NCI-H1105 treated with DMSO at 0.1 percent for 48 hours (cell line): ENCODE data around the gene FCRL2.
"Not testable (repeated sequence)": the region's sequence is repeated elsewhere in the genome, so short reads cannot be mapped to it uniquely, and the experiment has no call there.

Experiments used
- DNase-seq: peaks from one replicate; lab custom pipeline; 2025; lab: John Stamatoyannopoulos, UW

FCRL2 gene

DNA sequence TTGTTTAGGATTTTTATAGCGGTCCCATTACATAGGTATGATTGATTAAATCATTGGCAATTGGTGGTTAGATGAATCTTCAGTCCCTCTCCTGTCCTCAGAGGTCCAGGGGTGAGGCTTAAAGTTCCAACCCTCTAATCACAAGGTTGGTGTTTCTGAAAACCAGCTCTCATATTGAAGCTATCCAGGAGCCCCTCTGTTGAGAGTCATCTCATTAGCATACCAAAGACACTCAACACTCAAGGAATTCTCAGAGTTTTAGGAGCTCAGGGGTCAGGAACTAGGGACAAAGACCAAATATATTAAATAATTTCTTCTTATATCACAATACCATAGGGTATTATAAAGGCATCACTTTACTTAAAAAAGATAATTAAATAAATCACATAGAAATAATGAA lies 23.3 kb downstream of the FCRL2 start:
- DNase-seq, result no peak

DNA sequence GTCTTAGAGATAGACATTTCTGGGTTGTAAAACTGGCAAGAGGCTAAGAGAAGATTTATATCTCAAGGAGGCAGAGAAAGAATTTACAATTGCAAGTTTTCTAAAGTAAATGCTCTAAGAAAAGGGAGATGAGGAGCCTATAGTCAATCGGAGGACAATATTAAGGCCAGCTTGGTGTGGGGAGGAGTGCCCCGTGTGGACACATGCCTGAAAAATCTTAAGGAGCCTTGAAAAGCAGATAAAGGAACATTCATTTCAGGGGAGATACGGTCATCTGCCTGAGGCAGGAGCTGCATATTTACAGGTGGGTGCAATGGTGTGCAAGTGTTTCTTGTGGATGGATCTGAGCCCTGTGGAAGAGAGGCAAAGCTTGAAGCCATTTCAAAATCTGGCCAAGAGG lies 25.6 kb downstream of the FCRL2 start:
- DNase-seq, result no peak

DNA sequence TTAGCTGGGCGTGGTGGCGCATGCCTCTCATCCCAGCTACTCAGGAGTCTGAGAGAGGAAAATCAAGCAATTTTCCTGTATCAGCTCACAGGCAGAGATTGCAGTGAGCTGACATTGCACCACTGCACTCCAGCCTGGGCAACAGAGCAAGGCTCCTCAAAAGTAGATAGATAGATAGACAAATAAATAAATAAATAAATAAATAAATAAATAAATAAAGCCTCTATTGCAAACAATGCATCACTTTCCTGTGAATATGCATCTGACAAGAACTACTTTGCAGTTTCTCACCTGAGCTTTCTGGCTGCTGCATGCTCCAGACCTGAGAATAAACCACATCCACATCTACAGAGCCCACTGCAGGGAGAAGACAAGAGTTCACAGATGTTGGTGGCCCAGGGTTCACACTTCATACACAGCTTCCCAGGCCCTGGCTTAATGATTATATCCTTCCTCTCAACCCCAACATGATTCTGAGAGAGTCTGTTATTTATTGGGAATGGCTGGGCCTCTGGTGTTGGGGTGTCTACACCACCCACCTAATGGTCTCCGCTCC lies 28.6 kb downstream of the FCRL2 start:
- no peak for DNase-seq

DNA sequence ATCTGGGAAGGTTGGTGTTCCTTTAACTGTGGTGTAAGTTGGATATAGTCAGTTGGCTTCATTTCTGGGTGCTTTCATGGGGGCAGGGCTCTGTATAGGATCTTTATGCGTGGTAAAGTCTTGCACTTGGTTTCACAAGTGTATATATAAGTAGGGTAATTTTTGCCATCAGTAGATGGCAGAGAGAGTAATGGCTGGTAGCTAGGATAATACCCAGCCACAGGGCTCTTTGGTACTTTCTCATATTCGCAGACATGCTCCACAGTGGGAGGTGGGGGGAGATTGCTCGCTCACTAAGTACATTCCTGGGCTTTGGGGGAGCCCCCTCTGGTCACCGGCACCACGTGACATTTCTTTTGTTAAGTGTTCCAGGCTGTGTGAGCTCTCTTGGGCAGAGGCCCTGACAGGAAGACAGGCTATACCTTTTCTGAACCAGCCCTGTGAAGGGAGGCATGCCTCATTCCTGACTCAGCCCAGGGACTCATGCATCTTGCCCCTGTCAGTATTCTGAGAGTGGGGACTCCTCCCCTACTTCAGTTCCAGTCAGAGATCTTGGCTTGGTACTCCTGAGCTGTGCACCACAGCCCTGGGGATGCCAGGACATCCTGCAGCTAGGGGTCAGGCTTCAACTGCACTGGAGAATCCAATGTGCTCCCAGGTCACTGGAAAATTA lies 37.6 kb downstream of the FCRL2 start:
- no peak for DNase-seq

DNA sequence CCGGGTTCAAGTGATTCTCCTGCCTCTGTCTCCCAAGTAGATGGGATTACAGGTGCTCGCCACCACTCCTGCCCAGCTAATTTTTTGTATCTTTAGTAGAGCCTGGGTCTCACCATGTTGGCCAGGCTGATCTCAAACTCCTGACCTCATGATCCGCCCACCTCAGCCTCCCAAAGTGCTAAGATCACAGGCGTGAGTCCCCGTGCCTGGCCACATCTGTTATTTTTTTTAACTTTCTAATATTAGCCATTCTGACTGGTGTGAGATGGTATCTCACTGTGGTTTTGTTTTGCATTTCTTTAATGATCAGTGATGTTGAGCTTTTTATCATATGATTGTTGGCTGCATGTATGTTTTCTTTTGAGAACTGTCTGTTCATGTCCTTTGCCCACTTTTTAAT lies 40.9 kb downstream of the FCRL2 start:
- not testable (repeated sequence) for DNase-seq

DNA sequence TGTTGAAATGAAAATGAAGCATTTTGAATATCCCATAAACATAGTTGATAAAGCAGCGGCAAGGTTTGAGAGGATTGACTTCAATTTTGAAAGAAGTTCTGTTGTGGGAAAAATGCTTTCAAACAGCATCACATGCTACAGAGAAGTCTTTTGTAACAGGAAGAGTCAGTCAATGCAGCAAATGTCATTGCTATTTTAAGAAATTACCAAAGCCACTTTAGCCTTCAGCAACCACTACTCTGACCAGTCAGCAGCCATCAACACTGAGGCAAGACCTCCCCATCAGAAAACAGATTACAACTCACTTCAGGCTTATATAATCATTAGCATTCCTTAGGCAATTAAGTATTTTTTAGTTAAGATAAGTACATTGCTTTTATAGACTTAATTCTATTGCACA lies 42.6 kb downstream of the FCRL2 start:
- no peak for DNase-seq

DNA sequence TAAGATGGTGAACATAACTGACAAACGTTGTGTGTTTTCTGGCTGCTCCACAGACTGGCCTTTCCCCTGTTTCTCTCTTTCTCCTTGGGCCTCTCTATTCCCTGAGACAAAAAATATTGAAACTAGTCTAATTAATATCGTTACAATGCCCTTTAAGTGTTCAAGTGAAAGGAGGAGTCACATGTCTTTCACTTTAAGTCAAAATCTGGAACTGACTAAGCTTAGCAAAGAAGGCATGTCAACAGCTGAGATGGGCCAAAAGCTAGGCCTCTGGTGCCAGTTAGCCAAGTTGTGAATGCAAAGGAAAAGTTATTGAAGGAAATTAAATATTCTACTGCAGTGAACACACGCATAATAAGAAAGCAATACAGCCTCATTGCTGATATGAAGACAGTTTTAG lies 44.2 kb downstream of the FCRL2 start:
- no peak for DNase-seq

DNA sequence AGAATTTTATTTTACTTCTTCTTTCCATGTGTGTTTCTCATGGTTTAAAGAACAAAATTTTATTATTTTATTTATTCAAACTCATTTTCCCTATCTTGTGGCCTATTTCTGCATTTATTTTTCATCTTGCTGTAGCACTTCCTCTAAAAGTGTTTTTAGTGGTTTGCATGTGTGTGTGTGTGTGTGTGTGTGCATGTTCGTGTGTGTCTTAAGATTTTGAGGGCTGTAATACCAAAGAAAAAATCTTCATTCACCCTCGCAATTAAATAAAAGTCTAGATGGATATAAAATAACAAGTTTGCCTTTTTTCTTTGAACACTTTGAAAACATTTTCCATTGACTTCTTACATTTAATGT lies 51.7 kb downstream of the FCRL2 start:
- no peak for DNase-seq

DNA sequence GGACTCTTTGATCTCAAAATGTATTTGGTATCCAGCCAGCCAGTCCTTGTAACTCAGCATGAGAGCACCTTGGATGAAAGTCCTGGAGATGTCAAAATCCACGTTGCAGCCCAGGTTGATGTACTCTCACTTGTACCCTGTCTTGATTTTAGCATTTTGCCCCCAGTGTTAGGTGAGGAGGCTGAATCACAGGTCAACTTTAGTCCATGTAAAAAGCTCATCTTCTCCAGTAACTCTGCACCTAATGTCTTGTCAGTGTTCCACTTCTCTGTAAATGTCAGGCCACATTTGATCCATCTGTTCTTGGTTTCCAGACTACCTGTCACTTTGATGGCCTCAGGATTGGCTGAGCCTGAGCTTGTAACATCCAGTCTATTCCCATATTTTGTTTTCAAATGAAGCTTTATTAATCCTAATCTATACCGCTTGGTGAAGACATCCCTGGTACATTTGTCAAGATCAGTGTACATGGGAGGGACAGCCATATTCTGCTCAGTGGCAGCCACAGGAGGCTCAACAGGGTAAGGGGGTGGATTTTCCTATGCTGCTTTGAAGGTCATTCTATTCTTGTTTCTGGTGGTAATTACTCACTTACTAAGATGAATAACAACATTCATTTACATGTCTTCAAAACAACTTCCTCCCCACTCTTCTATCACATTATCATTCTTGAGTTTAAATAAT lies 52.3 kb downstream of the FCRL2 start:
- no peak for DNase-seq

DNA sequence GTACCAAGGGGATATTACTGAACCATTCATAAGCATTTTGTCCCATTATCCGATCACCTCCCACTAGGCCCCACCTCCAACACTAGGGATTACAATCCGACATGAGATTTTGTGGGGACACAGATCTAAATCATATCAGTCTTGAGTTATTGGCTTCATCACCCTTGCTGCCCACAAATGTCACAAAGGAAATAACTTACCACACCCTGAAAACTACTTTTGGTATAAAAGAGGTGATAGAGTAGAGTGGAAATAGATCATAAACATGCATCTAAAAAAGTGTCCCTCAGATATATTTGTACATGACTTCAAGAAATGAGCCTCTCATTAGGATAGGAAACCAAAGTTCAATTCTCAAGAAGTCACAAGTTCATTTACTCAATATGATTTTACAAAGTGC lies 53.8 kb downstream of the FCRL2 start:
- DNase-seq, result no peak

DNA sequence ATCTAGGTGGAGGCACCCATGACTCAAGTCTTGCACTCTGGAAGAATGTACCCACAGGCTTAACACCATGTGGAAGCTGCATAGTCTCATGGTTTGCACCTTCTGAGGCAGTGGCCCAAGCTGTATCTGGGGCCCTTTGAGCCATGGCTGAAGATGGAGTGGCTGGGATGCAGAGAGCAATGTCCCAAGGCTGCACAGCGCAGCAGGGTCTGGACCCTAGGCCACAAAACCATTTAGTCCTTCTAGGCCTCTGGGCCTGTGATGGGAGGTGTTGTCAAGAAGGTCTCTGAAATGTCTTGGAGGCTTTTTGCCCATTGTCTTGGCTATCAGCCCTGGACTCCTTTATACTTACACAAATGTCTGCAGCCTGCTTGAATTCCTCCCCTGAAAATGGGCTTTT lies 54.9 kb downstream of the FCRL2 start:
- no peak for DNase-seq

DNA sequence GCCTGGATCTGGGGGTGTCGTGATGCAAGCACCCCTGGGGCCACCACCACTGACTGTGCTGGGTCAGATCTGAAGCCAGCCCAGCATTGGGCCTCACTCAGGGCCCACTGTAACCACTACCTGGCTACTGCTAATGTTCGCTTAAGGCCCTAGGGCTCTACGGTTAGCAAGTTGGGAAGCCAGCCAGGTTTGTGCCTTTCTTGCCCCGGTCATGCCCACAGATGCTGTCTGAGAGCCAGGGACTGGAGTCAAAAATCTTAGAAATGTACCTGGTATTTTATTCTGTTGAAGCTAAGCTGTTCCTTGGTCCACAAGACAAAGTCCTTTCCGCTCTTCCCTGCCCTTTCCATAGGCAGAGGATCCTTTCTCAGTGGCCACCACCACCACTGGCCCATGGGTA lies 61.2 kb downstream of the FCRL2 start:
- DNase-seq, result no peak

DNA sequence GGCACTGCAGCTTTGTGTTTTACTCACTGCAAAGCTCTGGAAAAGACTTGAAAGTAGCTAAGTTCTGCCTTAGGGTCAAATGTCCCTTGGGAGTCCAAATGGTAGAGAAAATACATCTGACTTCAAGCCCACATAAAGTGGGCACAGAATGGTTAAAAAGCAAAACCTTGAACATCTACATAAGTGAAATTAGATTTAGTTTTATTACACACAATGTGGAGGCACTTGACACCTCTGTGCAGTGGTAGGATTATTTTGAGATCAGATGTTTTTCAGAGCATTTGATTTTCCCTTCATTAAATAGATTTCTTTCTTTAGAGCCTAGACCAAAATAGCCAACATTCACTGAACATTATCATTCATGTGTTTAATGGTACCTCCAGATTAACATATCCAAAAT lies 65.1 kb downstream of the FCRL2 start:
- DNase-seq, result no peak

DNA sequence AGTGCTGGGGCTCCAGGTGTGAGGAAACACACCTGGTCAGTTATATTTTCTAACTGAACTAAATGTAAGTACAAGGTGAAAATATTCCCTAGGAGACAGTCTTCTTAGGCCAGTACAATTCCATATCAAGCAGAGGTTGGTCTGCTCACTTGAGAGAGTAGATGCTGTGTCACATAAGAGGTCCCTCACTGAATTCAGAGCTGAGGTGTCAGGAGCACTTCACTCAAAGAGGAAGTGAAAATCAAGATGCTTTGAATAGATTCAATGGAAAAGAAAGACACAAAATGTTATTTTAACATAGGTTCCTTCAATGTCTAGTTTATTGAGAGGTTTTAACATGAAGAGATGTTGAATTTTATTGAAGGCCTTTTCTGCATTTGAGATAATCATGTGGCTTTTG lies 72.1 kb downstream of the FCRL2 start:
- DNase-seq, result no peak

DNA sequence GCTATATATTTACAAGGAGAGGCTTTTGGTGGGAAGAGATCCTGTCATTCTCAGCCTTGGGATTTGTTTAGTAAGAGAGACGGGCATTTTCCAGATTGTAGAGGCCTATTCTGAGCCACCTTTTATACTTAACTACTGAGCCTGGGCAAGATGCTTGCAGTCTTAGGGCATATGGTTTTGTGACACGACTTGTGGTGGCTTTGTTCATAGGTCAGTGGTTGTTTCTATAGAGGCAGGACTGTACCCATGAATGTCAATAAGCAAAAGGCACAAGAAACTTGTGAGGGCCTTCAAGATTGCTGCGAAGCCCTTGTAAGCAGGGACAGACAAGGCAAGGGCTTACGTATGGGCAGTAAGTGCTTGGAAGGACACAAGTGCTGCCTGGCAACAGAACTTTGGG lies 73.0 kb downstream of the FCRL2 start:
- no peak for DNase-seq

DNA sequence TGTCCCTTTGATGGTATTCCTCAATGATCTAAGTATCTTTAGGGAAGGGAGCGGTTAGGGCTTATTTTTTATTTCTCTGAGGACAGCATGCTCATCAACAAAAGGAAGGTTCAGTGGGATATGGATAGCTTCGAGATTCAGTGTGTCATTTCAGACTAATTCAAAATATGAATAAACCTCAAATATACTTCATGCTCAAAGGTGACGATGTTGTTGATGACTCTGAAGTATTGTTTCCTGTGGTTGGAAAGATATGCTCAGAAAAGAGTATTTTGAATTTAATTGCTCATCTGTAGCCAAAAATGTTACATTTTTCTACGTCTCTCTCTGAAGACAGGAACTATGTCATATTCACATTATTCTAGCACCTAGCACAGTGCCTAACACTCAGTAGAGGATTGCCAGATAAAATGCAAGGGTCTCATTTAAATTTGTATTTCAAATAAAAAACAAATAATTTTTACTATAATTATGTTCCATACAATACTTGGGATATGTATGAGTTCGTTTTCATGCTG lies 74.6 kb downstream of the FCRL2 start:
- DNase-seq, result no peak

DNA sequence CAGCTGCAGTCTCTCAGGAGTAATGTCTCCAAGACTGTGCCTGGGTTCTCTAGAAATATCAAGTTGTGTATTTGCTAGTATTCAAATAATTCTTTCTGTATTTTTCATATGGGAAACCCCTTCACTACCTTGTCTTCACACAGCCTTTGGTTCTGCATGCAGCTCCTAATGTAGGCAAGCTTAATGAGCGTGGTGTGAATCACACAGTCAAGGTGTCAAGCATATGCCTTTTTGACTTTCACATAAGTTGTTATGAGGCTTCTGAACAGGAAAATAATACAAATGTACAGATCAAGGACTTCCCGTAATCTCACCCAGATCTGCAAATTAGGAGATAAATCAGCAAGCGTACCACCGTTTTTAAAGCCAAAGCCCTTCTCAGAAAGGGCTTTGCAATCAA lies 76.2 kb downstream of the FCRL2 start, which contains the start of gene FCRL3:
Gene FCRL3 (minus strand): TSS at position 38 of the 400 bp plus-strand sequence. CDS start 280 bp downstream, outside the sequence.
- DNase-seq, result no peak

DNA sequence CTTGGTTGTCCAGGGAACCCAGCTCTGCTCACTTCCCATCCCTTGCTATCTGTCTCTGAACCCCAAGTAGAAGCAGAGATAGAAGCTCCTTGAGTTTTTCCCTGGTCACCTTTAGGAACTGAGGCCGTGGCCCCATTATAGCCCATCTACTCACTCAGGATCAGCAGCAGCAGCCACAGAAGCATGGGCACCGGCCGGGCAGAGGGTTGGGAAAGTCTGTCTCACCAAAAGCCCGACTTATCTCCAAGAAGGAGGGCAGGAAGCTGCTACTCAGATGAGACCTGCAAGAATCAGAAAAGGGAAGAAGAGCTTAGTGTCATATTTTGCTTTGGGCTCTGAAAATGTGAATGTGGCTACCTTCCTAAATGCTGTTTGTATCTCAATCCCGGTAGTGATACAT lies 76.6 kb downstream of the FCRL2 start:
- DNase-seq, result no peak

DNA sequence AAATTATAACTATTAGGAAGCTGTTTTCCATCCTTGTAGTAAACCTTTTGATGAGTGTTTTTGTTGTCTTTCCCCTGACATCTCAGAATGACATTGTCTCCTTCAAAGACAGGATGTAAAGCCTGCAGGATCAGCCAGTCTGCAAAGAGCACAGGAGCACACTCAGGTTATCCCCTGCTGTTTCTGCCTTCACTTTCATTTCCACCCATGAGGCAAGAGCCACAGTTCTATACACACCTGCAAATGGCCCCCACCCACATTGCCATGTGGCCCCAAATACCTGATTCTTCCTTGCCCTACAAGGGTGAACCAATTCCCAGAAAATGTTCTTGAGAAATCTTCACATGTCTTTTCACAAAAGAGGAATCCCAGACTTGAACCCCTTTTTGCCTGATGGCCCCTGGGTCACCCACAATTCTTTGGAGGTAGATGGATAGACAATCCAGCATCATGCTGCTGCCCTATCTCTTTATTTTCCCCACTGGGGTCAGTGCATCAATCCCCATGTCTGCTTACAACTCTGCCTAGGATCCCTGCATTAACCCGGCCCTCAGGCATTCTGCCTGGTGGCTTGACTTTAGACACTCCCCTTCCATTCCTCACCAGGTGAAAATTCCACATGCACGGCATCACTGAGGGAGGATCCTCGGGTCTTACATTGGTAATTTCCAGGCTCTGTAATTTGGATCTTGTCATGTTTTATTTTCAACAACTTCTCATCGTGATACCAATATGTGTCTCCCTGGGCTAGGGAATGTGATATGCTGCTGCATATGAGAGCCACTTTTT lies 79.0 kb downstream of the FCRL2 start:
- DNase-seq, result no peak

DNA sequence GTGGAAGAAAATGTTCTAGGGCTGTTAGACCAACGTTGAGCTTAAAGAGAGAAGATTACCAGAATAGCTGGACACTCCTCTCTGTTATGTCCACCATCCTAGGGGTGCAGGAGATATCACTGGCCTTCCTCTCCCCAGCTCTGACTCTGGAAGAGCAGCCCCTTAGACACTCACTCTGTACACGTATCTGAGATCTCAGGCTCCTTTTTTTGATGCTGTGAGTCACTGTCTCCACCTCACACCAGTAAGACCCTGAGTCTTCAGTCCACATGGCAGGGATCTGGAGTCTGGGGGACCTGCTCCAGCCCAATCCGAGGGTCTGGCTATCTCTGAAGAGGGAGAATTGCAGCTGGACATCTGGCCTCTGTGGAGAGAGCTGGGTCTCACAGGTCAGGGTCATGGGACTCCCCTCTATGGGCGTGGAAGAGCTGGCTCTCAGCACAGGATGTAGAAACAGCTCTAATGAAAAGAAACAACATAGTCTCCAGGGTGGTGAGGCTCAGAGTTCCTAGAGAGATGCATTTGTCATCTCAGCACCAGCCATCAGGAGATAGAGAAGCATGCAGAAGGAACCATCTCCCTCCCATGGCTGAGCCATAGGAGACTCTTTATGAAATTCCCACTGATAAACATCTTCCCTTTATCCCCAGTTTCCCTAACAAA lies 79.8 kb downstream of the FCRL2 start:
- no peak for DNase-seq
